KBM-7 (cell line): ENCODE results near the gene GSK3A.

Experiments
- DNase-seq: peaks from one replicate; pipeline ENCODE4 v3.0.0-alpha.2; 2015
- in situ Hi-C: fragments of 300-500 bp; cut with MboI; formaldehyde crosslinking; loops from 2 replicates; pipeline ENCODE4 v1.14.3; 2020; ENCODE audit warnings: low sequenced_read_pairs, low pct_unique_long_range_greater_than_20kb, mixed read lengths

Gene GSK3A

DNA sequence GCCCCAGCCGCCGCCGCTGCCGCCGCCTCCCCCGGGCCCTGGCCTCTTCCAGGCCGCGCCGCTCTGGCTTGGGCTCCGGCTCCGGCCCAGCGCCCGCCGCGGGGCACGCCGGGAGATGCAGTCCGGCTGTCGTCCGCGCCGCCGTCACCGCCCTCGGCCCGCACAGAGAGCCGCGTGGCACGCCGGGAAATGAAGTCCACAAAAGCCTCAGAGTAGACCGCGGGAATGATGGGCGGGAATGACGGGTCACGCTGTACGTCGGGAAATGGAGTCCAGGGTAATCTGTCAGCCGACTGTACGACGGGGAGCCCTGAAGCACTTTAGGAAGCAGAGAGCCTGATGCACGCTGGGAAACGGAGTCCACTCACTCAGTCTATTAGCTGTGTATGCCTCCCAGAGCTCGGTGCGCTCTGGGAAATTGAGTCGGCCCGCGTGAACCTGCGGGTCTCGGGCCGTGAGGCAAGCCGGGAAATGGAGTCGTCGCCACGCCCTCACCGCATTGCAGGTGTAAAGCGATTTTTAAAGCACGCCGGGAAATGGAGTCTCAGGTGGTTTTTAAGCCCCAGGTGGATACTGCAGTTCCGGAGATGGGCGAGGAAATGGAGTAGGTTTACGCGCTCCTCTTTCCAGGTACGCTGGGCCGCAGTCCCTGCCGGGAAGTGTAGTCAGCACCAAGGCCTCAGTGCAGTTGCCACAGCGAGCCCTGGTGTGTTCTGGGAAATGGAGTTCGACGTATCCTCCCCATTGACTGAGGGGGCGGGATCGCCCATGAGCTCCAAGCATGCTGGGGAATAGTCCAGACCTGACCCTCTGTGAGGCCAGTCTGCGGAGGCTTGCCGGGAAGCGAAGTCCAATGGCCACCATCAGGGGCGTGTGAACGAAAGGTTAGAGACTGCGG is at the start of gene GSK3A:
Gene GSK3A, minus strand, starts transcription at position 91 of the 898 bp plus-strand sequence. CDS start 137 bp downstream, outside the sequence.
- peak; percentile 98 for DNase-seq
- in situ Hi-C loops = no loop called here

DNA sequence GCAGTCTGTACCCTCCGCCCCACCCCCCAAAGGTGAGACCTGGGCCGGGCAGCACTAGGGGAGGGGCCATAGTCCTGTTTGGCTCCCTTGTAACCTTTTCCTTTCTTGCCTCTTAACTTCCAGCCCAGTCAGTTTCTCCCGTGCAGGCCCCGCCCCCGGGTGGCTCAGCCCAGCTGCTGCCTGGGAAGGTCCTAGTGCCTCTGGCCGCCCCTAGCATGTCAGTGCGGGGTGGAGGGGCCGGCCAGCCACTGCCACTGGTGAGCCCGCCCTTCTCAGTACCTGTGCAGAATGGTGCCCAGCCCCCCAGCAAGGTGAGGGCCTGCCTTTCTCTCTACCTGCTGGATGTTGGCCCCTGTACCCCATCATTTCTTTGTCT is 49.0 kb upstream of the GSK3A start:
- in situ Hi-C loops = no loop called here
- DNase-seq = no peak

DNA sequence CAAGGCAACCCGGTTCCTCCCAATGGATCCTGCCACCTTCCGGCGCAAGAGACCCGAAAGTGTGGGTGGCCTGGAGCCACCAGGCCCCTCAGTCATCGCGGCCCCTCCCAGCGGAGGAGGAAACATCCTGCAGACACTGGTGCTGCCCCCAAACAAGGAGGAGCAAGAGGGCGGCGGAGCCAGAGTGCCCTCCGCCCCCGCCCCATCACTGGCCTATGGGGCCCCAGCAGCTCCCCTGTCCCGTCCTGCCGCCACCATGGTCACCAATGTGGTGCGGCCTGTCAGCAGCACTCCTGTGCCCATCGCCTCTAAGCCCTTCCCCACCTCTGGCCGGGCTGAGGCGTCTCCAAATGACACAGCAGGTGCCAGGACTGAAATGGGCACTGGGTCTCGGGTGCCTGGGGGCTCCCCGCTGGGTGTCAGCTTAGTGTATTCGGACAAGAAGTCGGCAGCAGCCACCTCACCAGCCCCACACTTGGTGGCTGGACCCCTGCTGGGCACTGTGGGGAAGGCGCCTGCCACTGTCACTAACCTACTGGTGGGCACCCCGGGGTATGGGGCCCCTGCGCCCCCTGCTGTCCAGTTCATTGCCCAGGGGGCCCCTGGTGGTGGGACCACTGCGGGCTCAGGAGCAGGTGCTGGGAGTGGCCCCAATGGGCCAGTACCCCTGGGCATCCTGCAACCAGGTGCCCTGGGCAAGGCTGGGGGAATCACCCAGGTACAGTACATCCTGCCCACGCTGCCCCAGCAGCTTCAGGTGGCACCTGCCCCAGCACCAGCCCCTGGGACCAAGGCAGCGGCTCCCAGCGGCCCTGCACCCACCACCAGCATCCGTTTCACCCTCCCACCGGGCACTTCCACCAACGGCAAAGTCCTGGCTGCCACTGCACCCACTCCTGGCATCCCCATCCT is 48.4 kb upstream of the GSK3A start:
- in situ Hi-C loops = no loop called here
- DNase-seq = peak; percentile 59

DNA sequence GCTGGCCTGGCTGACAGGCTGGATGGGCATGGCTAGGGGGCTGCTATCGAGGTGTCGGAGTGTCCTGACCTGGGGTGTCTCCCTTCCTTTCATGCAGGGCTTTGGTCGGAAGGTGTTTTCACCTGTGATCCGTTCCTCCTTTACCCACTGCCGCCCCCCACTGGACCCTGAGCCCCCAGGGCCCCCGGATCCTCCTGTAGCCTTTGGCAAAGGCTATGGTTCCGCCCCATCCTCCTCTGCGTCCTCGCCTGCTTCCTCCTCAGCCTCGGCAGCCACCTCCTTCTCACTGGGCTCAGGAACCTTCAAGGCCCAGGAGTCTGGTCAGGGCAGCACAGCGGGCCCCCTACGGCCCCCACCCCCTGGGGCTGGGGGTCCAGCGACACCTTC is 47.7 kb upstream of the GSK3A start:
- no peak for DNase-seq
- in situ Hi-C loops = no loop called here

DNA sequence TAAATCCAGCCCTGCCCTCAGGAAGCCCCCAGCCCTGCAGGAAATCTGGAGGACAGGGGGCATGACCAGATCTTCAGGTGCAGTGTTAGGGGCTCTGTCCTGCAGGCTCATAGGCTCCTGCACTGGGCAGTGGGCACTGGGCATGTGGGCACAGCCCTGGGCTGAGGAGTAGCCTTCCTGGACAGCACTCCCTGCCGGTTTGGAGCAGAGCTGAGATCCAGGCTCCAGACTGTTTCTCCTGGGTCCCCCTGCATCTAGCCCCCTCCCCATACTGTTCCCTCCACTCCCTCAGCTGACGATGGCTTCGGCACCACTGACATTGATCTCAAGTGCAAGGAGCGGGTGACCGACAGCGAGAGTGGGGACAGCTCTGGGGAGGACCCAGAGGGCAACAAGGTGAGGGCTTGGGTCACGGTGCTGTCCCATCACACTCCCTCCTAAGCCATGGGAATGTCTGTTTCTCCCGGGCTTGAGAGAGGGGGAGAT is 47.2 kb upstream of the GSK3A start:
- in situ Hi-C loops = no loop called here
- no peak for DNase-seq

DNA sequence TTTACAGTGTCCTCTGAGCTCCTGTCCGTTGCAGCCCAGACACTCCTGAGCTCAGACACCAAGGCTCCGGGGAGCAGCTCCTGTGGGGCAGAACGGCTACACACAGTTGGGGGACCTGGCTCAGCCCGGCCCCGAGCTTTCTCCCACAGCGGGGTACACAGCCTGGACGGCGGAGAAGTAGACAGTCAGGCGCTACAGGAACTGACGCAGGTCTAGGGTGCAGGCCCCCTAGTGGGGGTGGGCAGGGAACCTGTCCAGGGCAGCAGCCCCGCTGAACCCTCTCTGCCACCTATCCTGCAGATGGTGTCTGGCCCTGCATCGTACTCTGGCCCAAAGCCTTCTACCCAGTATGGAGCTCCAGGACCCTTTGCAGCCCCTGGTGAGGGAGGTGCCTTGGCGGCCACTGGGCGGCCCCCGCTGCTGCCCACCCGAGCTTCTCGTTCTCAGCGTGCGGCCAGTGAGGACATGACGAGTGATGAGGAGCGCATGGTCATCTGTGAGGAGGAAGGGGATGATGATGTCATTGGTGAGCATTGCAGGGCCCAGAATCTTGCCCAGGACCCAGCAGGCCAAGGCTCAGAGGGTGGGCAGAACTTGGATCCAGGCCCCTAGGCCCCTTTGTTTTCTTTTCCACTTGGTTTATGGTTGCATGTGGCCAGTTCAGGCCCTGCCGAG is 46.6 kb upstream of the GSK3A start:
- no peak for DNase-seq
- in situ Hi-C loops = no loop called here

DNA sequence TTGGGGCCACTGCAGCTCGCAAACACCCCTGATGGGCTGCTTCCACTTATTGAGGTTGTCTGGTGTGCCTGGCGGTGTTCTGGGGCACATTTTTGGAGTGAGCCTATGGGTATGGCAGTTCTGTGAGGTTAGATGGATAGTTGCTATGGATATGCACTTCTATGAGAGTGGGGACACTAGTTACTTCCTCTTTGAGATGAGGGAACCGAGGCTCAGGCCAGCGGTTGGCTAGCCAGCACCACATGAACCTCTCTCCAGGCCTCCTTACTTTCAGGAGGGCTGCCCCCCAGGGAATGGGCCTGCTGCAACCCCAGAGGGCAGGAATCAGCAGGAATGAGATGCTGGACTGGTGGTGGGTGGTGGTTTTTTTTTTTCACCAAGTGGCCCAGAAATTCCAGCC is 46.0 kb upstream of the GSK3A start:
- peak; percentile 21 for DNase-seq
- in situ Hi-C loops = no loop called here

DNA sequence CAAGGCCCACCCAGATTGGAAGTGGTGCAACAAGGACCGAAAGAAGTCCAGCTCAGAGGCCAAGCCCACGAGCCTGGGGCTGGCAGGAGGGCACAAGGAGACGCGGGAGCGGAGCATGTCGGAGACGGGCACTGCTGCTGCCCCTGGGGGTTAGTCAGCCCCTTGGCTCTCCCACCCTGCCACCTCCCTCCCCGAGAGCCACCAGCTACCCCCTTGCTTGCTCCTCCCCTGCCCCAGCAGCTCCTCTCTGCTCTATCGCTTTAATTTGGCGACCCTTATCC is 45.4 kb upstream of the GSK3A start:
- in situ Hi-C loops = no loop called here

DNA sequence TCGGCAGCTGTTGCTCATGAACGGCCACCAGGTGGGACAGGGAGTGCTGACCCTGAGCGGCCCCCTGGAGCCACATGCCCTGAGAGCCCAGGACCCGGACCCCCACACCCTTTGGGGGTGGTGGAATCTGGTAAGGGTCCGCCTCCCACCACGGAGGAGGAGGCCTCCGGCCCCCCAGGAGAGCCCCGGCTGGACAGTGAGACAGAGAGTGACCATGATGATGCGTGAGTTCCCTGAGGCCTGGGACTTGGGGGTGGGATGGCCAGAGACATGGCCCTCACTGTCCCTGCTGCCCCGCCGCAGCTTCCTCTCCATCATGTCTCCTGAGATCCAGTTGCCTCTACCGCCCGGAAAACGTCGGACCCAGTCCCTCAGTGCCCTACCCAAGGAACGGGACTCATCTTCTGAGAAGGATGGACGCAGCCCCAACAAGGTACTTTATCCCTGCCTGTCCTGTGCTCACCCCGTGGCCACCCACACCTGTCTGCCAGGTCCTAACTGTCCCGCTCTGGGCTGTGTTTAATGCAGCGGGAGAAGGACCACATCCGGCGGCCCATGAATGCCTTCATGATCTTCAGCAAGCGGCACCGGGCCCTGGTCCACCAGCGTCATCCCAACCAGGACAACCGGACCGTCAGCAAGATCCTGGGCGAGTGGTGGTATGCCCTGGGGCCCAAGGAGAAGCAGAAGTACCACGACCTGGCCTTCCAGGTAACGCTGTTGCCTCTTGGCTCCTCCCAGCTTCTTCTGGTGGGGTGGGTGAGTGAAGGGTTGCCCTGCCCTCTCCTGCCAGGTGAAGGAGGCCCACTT is 44.8 kb upstream of the GSK3A start:
- no peak for DNase-seq
- in situ Hi-C loops = no loop called here

More for the DNA sequence above, 45.4 kb upstream of the GSK3A start:
- DNase-seq = no peak

DNA sequence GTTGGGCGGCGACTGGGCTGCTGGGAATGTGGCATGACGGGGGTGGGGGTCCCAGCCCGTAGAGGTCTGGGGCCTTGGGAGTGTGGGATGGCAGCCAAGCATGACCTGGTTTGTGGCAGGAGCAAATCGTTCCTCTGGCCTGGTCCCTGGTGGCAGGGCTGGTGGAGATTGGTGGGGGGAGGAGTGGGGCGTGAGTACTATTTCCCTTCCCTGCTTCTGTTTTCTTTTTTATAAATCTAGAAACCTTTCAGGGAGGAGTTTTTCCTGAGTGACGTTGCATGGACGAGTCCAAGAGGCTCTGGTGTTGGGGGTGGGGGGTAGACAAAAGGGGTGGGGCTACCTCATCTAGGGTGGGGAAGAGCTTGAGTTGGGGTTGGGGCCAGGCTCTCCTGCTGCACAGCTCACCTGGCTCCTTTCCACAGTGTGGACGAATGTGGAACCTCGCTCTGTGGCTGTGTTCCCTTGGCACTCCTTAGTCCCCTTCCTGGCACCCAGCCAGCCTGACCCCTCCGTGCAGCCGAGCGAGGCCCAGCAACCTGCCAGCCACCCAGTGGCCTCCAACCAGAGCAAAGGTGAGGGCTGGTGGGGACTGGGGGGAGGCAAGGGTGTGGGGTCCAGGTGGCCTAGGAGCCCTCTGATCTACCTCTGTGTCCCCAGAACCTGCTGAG is 44.1 kb upstream of the GSK3A start:
- in situ Hi-C loops = no loop called here
- peak; percentile 82 for DNase-seq

DNA sequence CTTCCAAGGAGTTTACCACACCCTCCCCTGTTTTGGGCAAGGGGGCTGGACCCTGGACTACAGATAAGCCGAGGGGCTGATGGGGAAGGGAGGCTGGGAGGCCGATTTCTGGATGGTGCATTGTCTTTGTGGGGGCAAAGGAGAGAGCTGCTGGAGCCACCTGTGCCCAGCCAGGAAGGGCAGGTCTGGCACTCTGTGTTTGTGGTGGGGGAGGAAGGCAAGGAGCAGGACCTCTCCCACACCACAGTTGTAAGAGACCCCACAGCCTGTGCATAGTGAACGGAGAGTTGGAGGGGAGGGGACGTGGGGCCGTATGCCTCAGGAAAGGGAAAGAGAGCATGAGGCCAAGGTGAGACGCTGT is 43.6 kb upstream of the GSK3A start:
- no peak for DNase-seq
- in situ Hi-C loops = no loop called here

DNA sequence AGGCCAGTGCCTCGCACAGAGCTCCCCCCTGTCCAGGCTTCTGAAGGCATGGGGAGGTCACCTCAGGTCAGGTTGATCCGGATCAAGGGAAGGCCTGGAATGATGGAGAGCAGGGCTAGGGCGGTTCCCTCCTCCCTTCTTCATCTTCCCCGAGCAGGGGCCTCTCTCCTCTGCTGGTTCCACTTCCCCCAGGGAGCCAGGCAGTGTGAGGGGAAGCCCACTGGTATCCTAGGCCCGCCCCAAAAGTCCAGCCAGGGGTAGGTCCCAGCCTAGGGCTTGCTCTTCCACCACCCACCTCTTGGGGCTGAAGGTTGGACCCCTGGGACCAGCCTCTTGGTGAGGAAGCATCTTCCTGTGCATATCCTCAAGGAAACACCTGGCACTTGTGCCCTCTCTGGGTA is 43.1 kb upstream of the GSK3A start:
- DNase-seq = peak; percentile 48
- in situ Hi-C loops = no loop called here

DNA sequence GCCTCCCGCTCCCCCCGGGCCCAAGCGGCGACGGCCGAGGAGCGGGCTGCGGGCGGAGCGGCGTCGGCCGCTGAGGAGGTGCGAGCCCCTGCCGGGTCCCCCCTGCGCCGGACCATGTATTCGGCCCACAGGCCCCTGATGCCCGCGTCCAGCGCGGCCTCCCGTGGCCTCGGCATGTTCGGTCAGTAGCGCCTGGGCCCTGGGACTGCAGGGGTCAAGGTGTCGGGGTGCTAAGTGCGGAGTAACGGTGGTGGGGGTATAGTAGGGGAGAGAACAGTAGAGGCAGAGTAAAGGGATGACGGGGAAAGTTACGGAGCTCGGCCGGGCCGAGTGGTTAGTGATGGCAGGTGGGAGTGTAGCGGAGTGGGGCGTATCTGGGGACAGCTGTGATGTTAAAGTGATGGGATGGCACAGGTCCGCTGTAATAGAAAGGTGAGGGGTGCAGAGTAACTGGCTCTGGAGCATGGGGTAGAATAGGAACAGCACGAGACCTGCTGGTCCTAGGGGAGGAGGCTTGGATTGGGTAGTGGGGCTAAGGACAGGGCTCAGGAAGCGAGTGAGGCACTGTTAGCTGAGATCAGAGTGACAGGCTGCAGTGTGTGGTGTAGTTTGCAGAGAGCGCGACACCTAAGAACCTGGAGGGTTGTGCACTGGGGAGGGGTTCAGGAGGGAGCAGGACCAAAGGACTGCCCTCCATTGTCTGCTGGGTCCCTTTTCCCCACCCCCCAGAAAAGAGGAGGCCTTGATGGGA is 42.4 kb upstream of the GSK3A start:
- DNase-seq = peak; percentile 34
- in situ Hi-C loops = no loop called here

DNA sequence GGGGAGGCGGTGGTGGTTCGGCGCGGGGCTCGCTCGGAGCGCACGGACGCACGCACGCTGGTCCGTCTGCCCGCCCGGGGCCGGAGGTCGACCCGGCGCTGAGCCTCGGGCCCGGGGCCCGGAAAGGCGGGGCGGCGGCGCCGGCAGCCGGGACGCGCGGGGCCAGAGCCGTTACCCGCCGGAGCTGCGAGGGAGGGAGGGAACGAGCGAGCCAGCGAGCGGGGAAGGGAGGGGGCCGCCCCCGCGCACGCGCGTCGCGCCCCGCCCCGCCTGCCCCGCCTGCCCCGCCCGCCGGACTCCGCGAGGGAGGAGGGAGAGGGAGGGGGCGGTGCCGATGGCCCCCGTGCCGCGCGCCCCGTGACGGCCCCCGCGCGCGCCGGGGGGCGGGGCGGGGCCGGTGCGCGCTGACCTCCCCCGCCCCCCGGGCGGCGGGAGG is 41.7 kb upstream of the GSK3A start:
- DNase-seq = peak; percentile 26
- in situ Hi-C loops = no loop called here

DNA sequence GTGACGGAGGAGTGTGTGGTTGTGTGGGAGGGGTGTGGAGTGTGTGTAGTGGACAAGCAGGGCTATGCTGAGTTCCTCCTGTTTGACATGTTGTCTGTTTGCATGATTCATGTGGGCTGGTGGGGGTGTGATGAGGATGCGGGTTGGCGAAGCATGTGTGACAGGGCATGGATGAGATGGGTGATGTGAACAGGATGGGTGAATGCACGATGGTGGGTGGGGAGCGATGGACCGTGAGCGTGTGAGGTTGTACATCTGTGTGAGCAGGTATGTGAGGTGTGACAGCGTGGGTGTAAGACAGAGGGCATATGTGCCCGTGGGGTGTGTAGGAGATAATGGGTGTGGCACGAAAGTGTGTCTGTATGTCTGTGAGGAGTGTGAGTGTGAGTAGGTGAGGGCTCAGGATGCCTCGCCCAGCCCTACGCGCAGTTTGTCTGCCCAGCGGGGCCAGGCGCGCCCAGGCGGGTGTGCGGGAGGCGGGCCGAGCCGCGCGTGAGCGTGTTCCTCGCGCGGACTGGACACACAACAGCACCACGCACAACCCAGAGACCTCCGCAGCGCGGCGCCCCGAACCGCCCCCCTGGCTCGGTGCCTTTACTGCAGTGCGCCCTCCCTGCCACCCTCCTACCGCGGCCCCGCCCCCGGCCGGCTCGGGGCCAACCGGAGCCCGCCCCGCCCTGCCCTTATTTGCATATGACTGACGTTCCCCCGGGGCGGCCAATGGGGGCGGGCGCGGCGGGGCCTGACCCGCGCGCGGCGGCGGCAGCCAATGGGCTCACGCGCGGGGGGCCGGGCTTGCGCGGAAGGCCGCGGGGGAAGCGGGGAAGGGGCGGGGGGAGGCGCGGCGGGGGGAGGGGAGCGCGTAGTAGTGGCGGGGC is 41.0 kb upstream of the GSK3A start:
- DNase-seq = peak; percentile 82
- in situ Hi-C loops = no loop called here

DNA sequence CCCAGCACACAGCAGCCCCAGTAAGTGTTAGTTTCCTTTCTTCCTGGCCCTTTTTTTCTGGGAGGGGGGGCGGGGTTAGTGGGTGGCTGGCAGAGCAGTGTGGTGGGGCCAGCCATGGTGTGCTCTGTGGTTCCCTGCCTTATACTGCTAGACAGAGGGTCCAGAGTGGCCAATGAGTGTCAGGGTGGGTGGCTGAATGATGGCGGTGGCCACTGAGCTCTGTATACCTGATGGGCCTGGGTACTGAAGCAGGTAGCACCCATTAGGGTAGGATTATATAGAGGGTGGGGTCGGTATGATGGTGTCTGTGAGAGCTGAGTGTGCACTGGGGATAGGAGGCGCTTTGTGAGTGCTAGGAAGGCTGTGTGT is 40.4 kb upstream of the GSK3A start:
- DNase-seq = peak; percentile 7
- in situ Hi-C loops = no loop called here
